GM15510 (cell line): Measurements from ENCODE around the gene LYST.

Source experiments
- POLR2A ChIP-seq: IDR thresholded peaks from 3 replicates; pipeline ENCODE4 v1.6.1; 2011; ENCODE audit warnings: borderline replicate concordance; ENCODE audit not compliant: insufficient read length; ENCODE audit errors: extremely low read depth

LYST gene

DNA sequence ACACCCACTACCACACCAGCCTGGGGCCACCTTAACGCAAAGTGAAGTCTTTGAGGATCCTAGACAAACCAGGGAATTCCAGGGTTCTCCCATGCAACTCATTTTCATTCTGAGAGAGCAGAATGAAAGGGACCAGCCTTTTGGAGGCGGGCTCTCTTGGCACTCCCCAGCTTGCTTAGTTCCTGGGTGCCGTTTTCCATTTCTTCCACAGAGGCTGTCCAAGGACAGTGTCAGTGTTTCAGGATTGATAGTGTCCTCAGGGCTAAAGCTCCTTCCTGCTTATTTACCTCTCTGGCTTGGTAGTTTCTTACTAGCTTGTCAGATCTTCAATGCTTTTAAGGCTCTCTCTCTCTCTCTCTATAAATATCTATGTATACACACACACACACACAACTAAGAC lies 187.1 kb downstream of the LYST start:
- TF ChIP-seq POLR2A: no peak

GRCh38 chr1:235679005-235679404 lies 187.7 kb downstream of the LYST start:
- TF ChIP-seq POLR2A: no peak

GRCh38 chr1:235675152-235675890 lies 191.4 kb downstream of the LYST start:
- no peak for TF ChIP-seq POLR2A

GRCh38 chr1:235673981-235674380 lies 192.7 kb downstream of the LYST start:
- TF ChIP-seq POLR2A: no peak

DNA sequence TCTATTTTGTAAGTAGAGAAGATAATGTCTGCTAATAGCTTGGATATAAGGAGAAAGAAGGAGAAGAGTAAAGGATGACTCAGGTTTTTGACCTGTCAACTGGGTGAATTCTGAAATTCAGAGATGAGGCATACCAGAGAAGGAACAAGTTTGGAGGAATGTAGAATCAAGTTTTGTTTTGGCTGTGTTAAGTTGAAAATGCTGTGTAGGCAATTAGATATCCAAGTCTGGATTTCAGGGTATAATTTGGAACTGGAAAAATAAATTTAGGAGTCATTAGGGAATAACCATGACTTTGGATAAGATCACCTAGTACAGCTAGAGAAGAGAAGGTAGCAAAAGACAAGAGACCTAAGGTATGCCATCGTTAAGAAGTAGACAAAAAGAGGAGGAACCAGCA lies 194.7 kb downstream of the LYST start:
- TF ChIP-seq POLR2A: no peak

DNA sequence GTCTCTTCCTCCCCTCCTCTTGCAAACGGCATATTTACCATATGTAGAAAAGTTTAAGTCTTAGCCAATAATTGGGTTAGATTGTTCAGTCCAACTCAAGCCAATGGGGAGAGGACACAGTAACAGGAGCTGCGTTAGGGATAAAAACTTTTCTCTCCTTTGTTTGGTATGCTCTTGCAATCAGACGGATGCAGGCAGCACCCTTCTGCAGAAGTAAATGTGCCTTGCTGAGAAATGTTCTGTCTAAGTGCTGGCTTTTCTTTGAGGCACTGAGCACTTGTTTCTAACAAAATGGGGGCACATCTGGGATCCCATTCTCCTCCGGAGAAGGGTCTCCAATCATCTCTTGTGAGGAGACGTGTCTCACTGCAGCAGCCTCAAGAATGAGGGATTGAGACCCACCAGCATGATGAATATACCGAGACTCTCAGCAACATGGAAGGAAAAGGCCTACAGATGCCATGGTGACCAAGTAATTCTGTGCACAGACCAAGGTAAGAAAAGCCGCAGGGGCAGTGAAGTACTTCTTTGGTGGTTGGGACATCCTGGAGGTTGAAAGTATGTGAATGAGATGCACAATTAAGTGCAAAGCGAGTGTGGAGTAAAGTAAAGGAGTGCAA lies 196.4 kb downstream of the LYST start:
- TF ChIP-seq POLR2A: no peak

- no peak for TF ChIP-seq POLR2A
Observed at GRCh38 chr1:235669277-235669676, 197.4 kb downstream of the LYST start.

GRCh38 chr1:235663628-235664027 lies 203.1 kb downstream of the LYST start:
- TF ChIP-seq POLR2A: no peak

DNA sequence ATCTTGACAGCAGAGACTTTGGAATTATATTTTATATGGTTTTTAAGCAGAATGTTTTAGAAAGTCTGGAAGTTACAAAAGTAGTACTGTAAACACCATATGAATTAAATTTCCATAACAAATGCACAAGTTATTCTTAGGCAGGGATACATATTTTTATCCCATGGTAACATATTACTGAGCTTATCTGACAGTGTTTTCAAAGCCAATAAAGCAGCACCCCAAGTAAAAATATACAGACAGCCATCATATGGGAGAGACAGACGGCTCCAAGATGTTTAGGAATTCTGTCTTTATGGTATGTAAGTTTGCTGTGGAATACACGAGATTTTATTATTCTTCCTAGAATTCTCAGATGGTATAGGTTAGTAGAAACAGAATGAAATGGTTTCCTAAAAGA lies 205.1 kb downstream of the LYST start:
- TF ChIP-seq POLR2A: no peak

- no peak for TF ChIP-seq POLR2A
Observed at GRCh38 chr1:235659186-235659771, 207.4 kb downstream of the LYST start.

- TF ChIP-seq POLR2A: no peak
Observed at GRCh38 chr1:235657747-235658526, 208.8 kb downstream of the LYST start.

GRCh38 chr1:235657269-235657668 lies 209.4 kb downstream of the LYST start:
- TF ChIP-seq POLR2A: no peak

DNA sequence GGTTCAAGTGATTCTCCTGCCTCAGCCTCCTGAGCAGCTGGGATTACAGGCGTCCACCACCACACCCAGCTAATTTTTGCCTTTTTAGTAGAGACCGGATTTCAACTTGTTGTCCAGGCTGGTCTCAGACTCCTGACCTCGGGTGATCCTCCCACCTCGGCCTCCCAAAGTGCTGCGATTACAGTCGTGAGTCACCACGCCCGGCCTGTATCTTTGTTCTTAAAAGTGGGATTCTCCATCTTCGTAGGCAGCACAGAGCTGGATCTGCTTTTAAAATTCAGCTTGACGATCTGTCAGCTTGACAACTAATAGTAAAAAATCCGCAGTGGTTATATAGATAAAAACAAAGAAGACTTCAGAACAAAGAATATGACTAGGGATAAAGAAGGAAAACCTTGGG lies 214.3 kb downstream of the LYST start:
- no peak for TF ChIP-seq POLR2A

GRCh38 chr1:235651170-235651806 lies 215.4 kb downstream of the LYST start:
- no peak for TF ChIP-seq POLR2A
